ENCODE results near the gene ZFAND5. TPM values are rescaled to one million over a fixed set of nuclear protein-coding genes. Genes with fewer than 3 reads are reported as not detected.

The ZFAND5 gene
- total and polyA plus RNA-seq, 2 donors, result 174 to 214 TPM

DNA sequence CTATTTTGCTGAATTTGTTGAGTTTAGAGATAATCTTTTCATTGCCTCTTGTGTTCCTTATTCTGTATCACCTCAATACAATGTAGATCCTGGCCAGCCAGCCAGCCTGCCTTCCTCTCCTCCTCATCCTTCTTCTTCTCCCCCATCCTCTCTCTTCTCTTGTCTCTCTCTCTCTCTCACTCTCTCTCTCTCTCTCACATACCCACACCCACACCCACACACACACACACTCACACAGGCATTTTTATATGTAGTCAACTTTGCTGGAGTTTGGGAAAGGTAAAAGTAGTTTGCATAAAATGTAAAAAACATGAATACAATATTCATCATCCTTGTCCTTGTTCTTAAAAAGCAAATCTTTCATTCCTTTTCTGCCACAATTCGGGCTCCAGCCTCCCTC lies 60.5 kb downstream of the ZFAND5 start:
- H3K4me1 ChIP-seq (ENCODE audit: insufficient read depth), result peaks cover 1% of the 10 kb centered on the region
- DNase-seq (ENCODE audit: extremely low spot score), result no peak
- WGBS, result 8% methylated on average over 1 of the region's 1 CpG
- H3K27ac ChIP-seq (ENCODE audit: low read depth), result peak overlapping the region; percentile 75
- H3K36me3 ChIP-seq (ENCODE audit: insufficient read depth), result no peaks in the 10 kb centered on the region
- H3K4me3 ChIP-seq (ENCODE audit: low read depth, low read length), result peak overlapping the region; percentile 10

Other genes with a start within 250 kb of the ZFAND5 start
- gene GDA, start 215.8 kb downstream of the ZFAND5 start, total RNA-seq, result 5.4 TPM
- 2.1 TPM for gene GDA, start 215.8 kb downstream of the ZFAND5 start, polyA plus RNA-seq
- 1.9 TPM for gene TMC1, start 156.4 kb upstream of the ZFAND5 start, total RNA-seq
- gene TMC1, start 156.4 kb upstream of the ZFAND5 start, polyA plus RNA-seq, result 0.66 TPM

Measured in urinary bladder (tissue), 4 donors.